ENCODE data around the gene SH3RF1.

DNA sequence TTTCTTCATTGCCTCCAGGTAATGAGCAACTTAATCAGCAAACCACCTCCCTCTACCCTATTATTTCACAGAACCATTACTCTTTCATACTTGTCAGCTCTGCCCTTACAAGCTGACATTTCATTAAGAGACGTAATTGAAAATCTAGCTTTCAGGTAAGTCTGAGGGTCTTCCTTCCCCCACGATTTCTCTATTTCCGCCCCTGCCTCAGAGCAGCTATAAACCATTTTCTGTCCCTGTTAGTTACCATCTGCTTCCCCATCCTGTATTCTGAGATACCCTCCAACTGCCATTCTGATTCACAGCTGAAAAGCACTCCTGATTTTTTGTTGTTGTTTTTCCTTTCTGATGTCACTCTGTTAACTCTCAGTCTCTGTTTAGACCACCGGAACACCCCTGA, 37.1 kb downstream of the SH3RF1 start:
- TF ChIP-seq SSRP1 (CRISPR knock-in tag; IDR thresholded peaks at IDR 0.05) = no peak
- no peak for TF ChIP-seq POLR2AphosphoS5 (IDR thresholded peaks at IDR 0.05; ENCODE audit: low read depth, low read length)
- TF ChIP-seq, protein P1, sequence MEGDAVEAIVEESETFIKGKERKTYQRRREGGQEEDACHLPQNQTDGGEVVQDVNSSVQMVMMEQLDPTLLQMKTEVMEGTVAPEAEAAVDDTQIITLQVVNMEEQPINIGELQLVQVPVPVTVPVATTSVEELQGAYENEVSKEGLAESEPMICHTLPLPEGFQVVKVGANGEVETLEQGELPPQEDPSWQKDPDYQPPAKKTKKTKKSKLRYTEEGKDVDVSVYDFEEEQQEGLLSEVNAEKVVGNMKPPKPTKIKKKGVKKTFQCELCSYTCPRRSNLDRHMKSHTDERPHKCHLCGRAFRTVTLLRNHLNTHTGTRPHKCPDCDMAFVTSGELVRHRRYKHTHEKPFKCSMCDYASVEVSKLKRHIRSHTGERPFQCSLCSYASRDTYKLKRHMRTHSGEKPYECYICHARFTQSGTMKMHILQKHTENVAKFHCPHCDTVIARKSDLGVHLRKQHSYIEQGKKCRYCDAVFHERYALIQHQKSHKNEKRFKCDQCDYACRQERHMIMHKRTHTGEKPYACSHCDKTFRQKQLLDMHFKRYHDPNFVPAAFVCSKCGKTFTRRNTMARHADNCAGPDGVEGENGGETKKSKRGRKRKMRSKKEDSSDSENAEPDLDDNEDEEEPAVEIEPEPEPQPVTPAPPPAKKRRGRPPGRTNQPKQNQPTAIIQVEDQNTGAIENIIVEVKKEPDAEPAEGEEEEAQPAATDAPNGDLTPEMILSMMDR (CRISPR knock-in tag; IDR thresholded peaks at IDR 0.05) = no peak
- TF ChIP-seq, protein P2, sequence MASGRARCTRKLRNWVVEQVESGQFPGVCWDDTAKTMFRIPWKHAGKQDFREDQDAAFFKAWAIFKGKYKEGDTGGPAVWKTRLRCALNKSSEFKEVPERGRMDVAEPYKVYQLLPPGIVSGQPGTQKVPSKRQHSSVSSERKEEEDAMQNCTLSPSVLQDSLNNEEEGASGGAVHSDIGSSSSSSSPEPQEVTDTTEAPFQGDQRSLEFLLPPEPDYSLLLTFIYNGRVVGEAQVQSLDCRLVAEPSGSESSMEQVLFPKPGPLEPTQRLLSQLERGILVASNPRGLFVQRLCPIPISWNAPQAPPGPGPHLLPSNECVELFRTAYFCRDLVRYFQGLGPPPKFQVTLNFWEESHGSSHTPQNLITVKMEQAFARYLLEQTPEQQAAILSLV (CRISPR knock-in tag; IDR thresholded peaks at IDR 0.05; ENCODE audit: borderline replicate concordance) = no peak
- no peak for TF ChIP-seq SRF (IDR thresholded peaks at IDR 0.05; ENCODE audit: low read depth, low read length)
- TF ChIP-seq ZNF775 (CRISPR knock-in tag; IDR thresholded peaks at IDR 0.05; ENCODE audit: borderline replicate concordance) = no peak
- no peak for TF ChIP-seq ZNF652 (CRISPR knock-in tag; IDR thresholded peaks at IDR 0.05; ENCODE audit: borderline replicate concordance, low read depth)

Data from HepG2 (cell line).